CD4-positive, alpha-beta T cell (primary cell): ENCODE data around the gene ENOX2. TPM values are rescaled to one million over a fixed set of nuclear protein-coding genes. Genes with fewer than 3 reads are reported as not detected.

Experiments
- ATAC-seq: fragments of 200-7000 bp; cut with Tn5 transposase; one replicate; pipeline ENCODE4 v1.10.0; 2022; ENCODE audit warnings: mild to moderate bottlenecking; ENCODE audit not compliant: poor library complexity
- CTCF ChIA-PET: fragments of 350-600 bp; sonication (Branson Sonifier 250); formaldehyde crosslinking; loops from one replicate; lab custom pipeline; 2021; ENCODE audit warnings: antibody characterized with exemption, inconsistent platforms; lab: Charles Lee
- POLR2A ChIA-PET: fragments of 350-600 bp; sonication (Branson Sonifier 250); formaldehyde crosslinking; loops from one replicate; lab custom pipeline; 2021; ENCODE audit warnings: antibody characterized with exemption, inconsistent platforms; lab: Charles Lee
- DNase-seq, 14 experiments: peaks; one replicate each; pipeline ENCODE4 v3.0.0-alpha.2; 2013 to 2020; ENCODE audit warnings: mixed read lengths in 2 of 14
- H3K27ac ChIP-seq, 2 donors: one replicate each; pipeline versions ENCODE4 v1.5.1 to v1.7.0; 2013; ENCODE audit warnings: low read length in 2 of 2, low read depth in 1 of 2, mild to moderate bottlenecking in 1 of 2
- H3K27me3 ChIP-seq, 2 experiments: 1 replicate in 1 of 2; 2 replicates in 1 of 2; pipeline versions ENCODE4 v1.6.1 to v1.7.0; 2013; ENCODE audit warnings: low read length in 2 of 2, control low read depth in 1 of 2, mild to moderate bottlenecking in 1 of 2, moderate library complexity in 1 of 2; ENCODE audit not compliant: insufficient read depth in 2 of 2, control insufficient read depth in 1 of 2
- H3K36me3 ChIP-seq: one replicate; pipeline ENCODE4 v1.6.1; 2013; ENCODE audit warnings: low read length, control low read depth; ENCODE audit not compliant: insufficient read depth
- H3K4me1 ChIP-seq: one replicate; pipeline ENCODE4 v1.6.1; 2013; ENCODE audit warnings: low read length, control low read depth; ENCODE audit not compliant: insufficient read depth
- H3K4me3 ChIP-seq: one replicate; pipeline ENCODE4 v1.5.1; 2013; ENCODE audit warnings: mild to moderate bottlenecking, low read length, moderate library complexity
- H3K9me3 ChIP-seq, 2 experiments: 1 replicate in 1 of 2; 2 replicates in 1 of 2; pipeline versions ENCODE4 v1.6.1 to v1.7.0; 2013; ENCODE audit warnings: low read length in 2 of 2, mild to moderate bottlenecking in 2 of 2, control low read depth in 1 of 2, moderate library complexity in 1 of 2; ENCODE audit not compliant: control insufficient read depth in 1 of 2, insufficient read depth in 1 of 2
- H3K27ac Mint-ChIP-seq: one replicate; pipeline ENCODE4 v1.8.0; 2020; ENCODE audit warnings: mixed read lengths
- H3K27me3 Mint-ChIP-seq: one replicate; pipeline ENCODE4 v1.8.0; 2021; ENCODE audit warnings: mixed read lengths
- H3K36me3 Mint-ChIP-seq: one replicate; pipeline ENCODE4 v1.8.0; 2021; ENCODE audit warnings: low read depth, mixed read lengths
- H3K4me1 Mint-ChIP-seq: one replicate; pipeline ENCODE4 v1.8.0; 2021; ENCODE audit warnings: low read depth, mixed read lengths
- H3K4me3 Mint-ChIP-seq: one replicate; pipeline ENCODE4 v1.8.0; 2020; ENCODE audit warnings: mild to moderate bottlenecking, mixed read lengths
- H3K9me3 Mint-ChIP-seq: one replicate; pipeline ENCODE4 v1.8.0; 2020; ENCODE audit warnings: mixed read lengths
- CTCF ChIP-seq: fragments of 200-600 bp; IDR thresholded peaks from one replicate; pipeline ENCODE4 v1.8.0; 2022; ENCODE audit warnings: antibody characterized with exemption, mild to moderate bottlenecking
- intact Hi-C, 2 experiments: fragments of 100-400 bp; cut with DNase I in 1 of 2; cut with micrococcal nuclease in 1 of 2; formaldehyde crosslinking; loops; one replicate each; pipeline versions ENCODE4 v1.15.1 to v1.9.0; 2023 to 2025; cut with DNase I, micrococcal nuclease
- total RNA-seq, 174 experiments: library from RNA in 2 of 174; stranded (reverse) in 2 of 174; gene quantifications; one replicate each; pipeline ENCODE4 v1.2.3 and lab custom pipeline; 2021 to 2026

ENOX2 gene
- total RNA-seq, 2 experiments from 2014 or later = 4.0 to 6.5 TPM

GRCh38 chrX:130772105-130772775, 130.8 kb downstream of the ENOX2 start:
- H3K9me3 Mint-ChIP-seq = no peaks in the 10 kb centered on the region
- no peaks in the 10 kb centered on the region for H3K4me1 Mint-ChIP-seq
- H3K27ac ChIP-seq = no peak overlapping the region
- no peak for ATAC-seq
- no peaks in the 10 kb centered on the region for H3K27me3 Mint-ChIP-seq
- no peaks in the 10 kb centered on the region for H3K4me1 ChIP-seq
- H3K36me3 ChIP-seq = no peaks in the 10 kb centered on the region
- ChIA-PET POLR2A (no interaction called here), CTCF (no interaction called here)
- no peak overlapping the region for H3K27ac Mint-ChIP-seq
- no peaks in the 10 kb centered on the region for H3K9me3 ChIP-seq
- no peak for DNase-seq
- intact Hi-C loops = no loop called here
- no peak overlapping the region for H3K4me3 Mint-ChIP-seq
- H3K36me3 Mint-ChIP-seq = peaks cover 4% of the 10 kb centered on the region
- no peaks in the 10 kb centered on the region for H3K27me3 ChIP-seq
- H3K4me3 ChIP-seq = no peak overlapping the region
- no peak for TF ChIP-seq CTCF

- intact Hi-C loops = no loop called here
- no peak for TF ChIP-seq CTCF
- Mint-ChIP-seq H3K9me3 (no peaks in the 10 kb centered on the region), H3K36me3 (peaks cover 4% of the 10 kb centered on the region), H3K27ac (no peak overlapping the region), H3K4me3 (no peak overlapping the region), H3K27me3 (no peaks in the 10 kb centered on the region), H3K4me1 (no peaks in the 10 kb centered on the region)
- Histone ChIP-seq H3K36me3 (no peaks in the 10 kb centered on the region), H3K27ac (no peak overlapping the region), H3K4me1 (no peaks in the 10 kb centered on the region), H3K9me3 (no peaks in the 10 kb centered on the region), H3K4me3 (no peak overlapping the region), H3K27me3 (no peaks in the 10 kb centered on the region)
- POLR2A ChIA-PET = no interaction called here
- DNase-seq (no peak), ATAC-seq (no peak)
- CTCF ChIA-PET = no interaction called here
Observed at GRCh38 chrX:130771648-130772047, 131.4 kb downstream of the ENOX2 start.

DNA sequence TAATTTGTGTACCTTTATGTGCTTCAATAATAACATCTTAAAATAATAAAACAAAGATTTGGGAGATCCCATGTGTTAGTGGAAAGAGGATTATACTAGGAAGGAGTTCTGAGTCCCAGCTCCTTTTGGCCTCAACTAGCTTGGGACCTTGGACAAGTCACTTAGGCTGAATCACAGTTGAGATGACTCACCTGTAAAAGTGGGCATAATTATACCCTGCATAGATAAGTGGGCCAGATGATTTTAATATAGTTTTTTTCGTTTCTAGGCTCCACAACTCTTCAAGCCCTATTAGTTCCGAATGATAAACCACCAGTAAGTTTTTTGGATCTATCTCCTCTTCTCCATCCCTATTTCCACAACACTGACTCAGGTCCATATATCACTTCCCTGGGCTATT, 131.8 kb downstream of the ENOX2 start:
- H3K27ac Mint-ChIP-seq = no peak overlapping the region
- TF ChIP-seq CTCF = no peak
- intact Hi-C loops = no loop called here
- H3K27me3 Mint-ChIP-seq = no peaks in the 10 kb centered on the region
- Histone ChIP-seq H3K36me3 (no peaks in the 10 kb centered on the region), H3K9me3 (no peaks in the 10 kb centered on the region), H3K27me3 (no peaks in the 10 kb centered on the region), H3K4me1 (no peaks in the 10 kb centered on the region), H3K4me3 (no peak overlapping the region), H3K27ac (no peak overlapping the region)
- no peaks in the 10 kb centered on the region for H3K9me3 Mint-ChIP-seq
- no peak overlapping the region for H3K4me3 Mint-ChIP-seq
- ATAC-seq (no peak), DNase-seq (no peak)
- ChIA-PET POLR2A (no interaction called here), CTCF (no interaction called here)
- H3K36me3 Mint-ChIP-seq = peaks cover 4% of the 10 kb centered on the region
- no peaks in the 10 kb centered on the region for H3K4me1 Mint-ChIP-seq
